Type B pancreatic cell (in vitro differentiated cells): ENCODE results near the gene TRAPPC10. TPM values are rescaled to one million over a fixed set of nuclear protein-coding genes. Genes with fewer than 3 reads are reported as not detected.

Source experiments
- DNase-seq: peaks from one replicate; pipeline ENCODE4 v3.0.0; 2021; ENCODE audit warnings: mixed read lengths; ENCODE audit not compliant: unreplicated experiment; ENCODE audit errors: extremely low spot score
- H3K27ac Mint-ChIP-seq: 2 replicates; pipeline ENCODE4 v1.8.0; 2021; ENCODE audit warnings: mild to moderate bottlenecking, mixed read lengths
- H3K27me3 Mint-ChIP-seq: 2 replicates; pipeline ENCODE4 v1.8.0; 2021; ENCODE audit warnings: mixed read lengths
- H3K36me3 Mint-ChIP-seq: 2 replicates; pipeline ENCODE4 v1.8.0; 2021; ENCODE audit warnings: mixed read lengths
- H3K4me1 Mint-ChIP-seq: one replicate; pipeline ENCODE4 v1.8.0; 2021; ENCODE audit warnings: mixed read lengths; ENCODE audit not compliant: unreplicated experiment
- H3K4me3 Mint-ChIP-seq: 2 replicates; pipeline ENCODE4 v1.8.0; 2021; ENCODE audit warnings: mild to moderate bottlenecking, mixed read lengths
- H3K9me3 Mint-ChIP-seq: 2 replicates; pipeline ENCODE4 v1.8.0; 2021; ENCODE audit warnings: mixed read lengths
- total RNA-seq: library from RNA; stranded (reverse); gene quantifications from 2 replicates; pipeline ENCODE4 v1.2.1, GENCODE V29; 2021; ENCODE audit warnings: low replicate concordance
- TF ChIP-seq, protein P1 (sequence below): fragments of 200-600 bp; sonication (generic); conservative IDR thresholded peaks from 2 replicates; pipeline ENCODE4 v1.5.0; 2021; ENCODE audit warnings: antibody characterized with exemption, mild to moderate bottlenecking

Gene TRAPPC10
- total RNA-seq, 1 donor from 2014 or later: 33.7 TPM

DNA sequence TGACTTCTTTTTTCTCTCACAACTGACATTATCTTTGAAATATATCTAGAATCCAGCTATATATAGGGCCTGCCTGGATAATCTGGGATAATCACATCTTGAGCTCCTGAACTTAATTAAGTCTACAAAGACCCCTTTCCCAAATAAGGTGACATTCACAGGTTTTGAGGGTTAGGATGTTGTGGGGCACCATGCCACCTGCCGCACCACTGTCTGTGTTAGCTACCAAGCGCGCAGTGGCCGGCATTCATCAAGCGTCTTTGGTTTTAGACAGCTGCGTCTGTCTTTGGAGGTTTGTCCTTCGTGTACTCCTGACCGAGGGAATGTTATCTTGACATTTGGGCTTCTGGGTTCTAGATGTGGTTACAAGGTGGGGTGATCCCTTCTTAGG is 7.5 kb downstream of the TRAPPC10 start:
- no peak for DNase-seq
- TF ChIP-seq, protein P1, sequence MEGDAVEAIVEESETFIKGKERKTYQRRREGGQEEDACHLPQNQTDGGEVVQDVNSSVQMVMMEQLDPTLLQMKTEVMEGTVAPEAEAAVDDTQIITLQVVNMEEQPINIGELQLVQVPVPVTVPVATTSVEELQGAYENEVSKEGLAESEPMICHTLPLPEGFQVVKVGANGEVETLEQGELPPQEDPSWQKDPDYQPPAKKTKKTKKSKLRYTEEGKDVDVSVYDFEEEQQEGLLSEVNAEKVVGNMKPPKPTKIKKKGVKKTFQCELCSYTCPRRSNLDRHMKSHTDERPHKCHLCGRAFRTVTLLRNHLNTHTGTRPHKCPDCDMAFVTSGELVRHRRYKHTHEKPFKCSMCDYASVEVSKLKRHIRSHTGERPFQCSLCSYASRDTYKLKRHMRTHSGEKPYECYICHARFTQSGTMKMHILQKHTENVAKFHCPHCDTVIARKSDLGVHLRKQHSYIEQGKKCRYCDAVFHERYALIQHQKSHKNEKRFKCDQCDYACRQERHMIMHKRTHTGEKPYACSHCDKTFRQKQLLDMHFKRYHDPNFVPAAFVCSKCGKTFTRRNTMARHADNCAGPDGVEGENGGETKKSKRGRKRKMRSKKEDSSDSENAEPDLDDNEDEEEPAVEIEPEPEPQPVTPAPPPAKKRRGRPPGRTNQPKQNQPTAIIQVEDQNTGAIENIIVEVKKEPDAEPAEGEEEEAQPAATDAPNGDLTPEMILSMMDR: no peak
- Mint-ChIP-seq H3K27me3 (no peaks in the 10 kb centered on the region), H3K36me3 (no peaks in the 10 kb centered on the region), H3K9me3 (no peaks in the 10 kb centered on the region), H3K4me1 (peaks cover 34% of the 10 kb centered on the region), H3K27ac (no peak overlapping the region), H3K4me3 (no peak overlapping the region)

DNA sequence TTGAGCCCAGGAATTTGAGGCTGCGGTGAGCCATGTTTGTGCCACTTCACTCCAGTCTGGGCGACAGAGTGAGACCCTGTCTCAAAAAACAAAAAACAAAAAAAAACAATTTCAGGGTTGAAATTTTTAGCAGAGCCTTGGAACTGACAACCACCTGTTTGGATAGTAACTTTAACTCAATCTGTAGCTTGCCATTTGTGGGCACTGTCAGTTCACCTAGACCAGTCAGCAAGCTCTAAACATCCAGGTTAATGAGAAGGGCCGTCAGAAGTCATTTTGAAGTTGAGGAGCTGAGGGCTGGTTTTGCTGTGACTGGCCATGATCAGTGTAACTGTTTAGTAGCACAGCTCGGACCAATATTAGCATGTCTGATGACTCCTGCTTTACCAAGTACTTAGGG is 8.4 kb downstream of the TRAPPC10 start:
- Mint-ChIP-seq H3K27me3 (no peaks in the 10 kb centered on the region), H3K36me3 (no peaks in the 10 kb centered on the region), H3K4me1 (peaks cover 35% of the 10 kb centered on the region), H3K4me3 (no peak overlapping the region), H3K9me3 (no peaks in the 10 kb centered on the region), H3K27ac (no peak overlapping the region)
- TF ChIP-seq, protein P1: no peak
- no peak for DNase-seq

DNA sequence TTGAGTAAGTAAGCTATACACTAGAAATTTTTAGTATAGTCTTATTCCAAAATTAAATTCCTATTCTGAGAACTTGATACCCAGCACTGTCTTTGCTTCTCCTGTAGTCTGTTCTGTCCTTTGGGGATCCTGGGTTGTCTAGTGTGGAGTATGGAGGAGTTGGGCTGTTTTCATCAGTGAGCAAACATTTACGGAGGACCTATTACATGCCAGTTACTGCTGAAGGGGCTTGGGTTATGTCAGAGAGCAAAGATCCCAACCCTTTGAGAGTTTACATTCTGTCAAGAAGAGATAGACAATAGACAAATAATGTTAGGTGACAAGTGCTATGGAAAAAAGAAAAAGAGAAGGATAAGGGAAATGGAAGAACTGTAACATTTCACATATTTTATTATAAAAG is 9.0 kb downstream of the TRAPPC10 start:
- TF ChIP-seq, protein P1: no peak
- Mint-ChIP-seq H3K36me3 (no peaks in the 10 kb centered on the region), H3K27ac (peak overlapping the region; percentile 12), H3K4me3 (peak overlapping the region; percentile 0), H3K9me3 (no peaks in the 10 kb centered on the region), H3K27me3 (no peaks in the 10 kb centered on the region), H3K4me1 (peaks cover 36% of the 10 kb centered on the region)
- DNase-seq: no peak

DNA sequence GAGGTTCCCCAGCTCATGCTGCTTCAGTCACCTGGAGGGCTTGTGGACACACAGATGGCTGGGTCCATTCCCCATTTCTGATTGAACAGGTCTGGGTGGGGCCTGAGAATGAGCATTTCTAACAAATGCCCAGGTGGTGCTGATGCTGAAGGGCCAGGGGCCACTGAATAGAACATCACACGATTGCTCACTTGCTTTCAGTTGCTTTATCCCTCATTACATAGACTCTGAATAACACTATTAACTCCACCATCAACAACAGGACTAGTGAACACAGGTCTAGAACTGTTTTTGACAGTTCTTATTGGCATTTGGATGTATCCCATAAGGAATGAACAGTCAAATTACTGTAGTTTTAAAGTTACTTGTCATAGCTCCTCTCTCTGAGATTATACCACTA is 12.1 kb downstream of the TRAPPC10 start:
- Mint-ChIP-seq H3K27me3 (no peaks in the 10 kb centered on the region), H3K36me3 (no peaks in the 10 kb centered on the region), H3K27ac (no peak overlapping the region), H3K4me3 (no peak overlapping the region), H3K4me1 (peaks cover 34% of the 10 kb centered on the region), H3K9me3 (no peaks in the 10 kb centered on the region)
- no peak for DNase-seq
- TF ChIP-seq, protein P1: no peak

DNA sequence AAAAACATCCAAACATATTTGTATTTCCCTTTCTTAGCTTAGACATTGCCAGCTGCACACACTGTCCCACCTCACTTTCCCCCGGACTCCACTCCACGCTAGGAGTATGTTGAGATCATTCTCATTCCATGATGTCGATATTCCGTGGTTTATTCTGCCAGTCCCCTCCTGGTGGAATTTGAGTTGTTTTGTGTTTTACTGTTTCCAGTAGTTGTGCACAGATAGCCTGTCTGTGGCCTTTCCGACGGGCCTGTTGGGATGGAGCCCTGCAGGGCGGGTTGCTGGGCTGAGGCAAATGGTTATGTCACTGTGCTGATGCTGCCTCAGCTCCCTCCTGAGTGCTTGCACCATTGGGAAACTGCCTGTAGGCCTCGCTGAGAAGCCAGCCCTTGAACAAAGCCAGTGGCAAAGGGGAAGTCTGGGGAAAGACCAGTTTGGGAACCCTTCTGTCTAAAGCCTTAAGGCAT is 12.8 kb downstream of the TRAPPC10 start:
- TF ChIP-seq, protein P1: no peak
- no peaks in the 10 kb centered on the region for H3K27me3 Mint-ChIP-seq
- H3K36me3 Mint-ChIP-seq: no peaks in the 10 kb centered on the region
- peak overlapping the region; percentile 11 for H3K4me3 Mint-ChIP-seq
- H3K9me3 Mint-ChIP-seq: no peaks in the 10 kb centered on the region
- no peak for DNase-seq
- peaks cover 34% of the 10 kb centered on the region for H3K4me1 Mint-ChIP-seq
- H3K27ac Mint-ChIP-seq: peak overlapping the region; percentile 24
